ENCODE results near the gene MOCS3. TPM values are rescaled to one million over a fixed set of nuclear protein-coding genes. Genes with fewer than 3 reads are reported as not detected.

MOCS3 gene
- total and polyA plus RNA-seq, 2 of the 4 experiments (the other 2 are of a cell fraction) = 3.3 to 9.9 TPM

DNA sequence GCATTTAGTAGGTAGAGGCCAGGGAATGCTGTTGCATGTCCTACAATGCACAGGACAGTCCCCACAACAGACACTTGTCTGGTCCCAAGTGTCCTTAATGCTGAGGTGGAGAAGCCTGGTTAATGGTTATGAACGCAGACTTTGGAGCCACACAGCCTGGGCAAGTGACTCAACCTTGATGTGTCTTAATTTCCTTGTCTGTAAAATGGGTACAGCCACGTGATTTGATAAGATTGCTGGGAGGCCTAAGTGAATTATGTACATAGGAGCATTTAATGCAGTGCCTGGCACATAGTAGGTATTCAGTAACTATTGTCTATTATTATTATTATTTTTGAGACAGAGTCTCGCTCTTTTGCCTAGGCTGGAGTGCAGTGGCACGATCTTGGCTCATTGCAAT, 52.9 kb downstream of the MOCS3 start:
- no peak for TF ChIP-seq CHD1 (IDR thresholded peaks at IDR 0.05; ENCODE audit: low read depth, low read length)
- TF ChIP-seq CEBPB (IDR thresholded peaks at IDR 0.05; ENCODE audit: low read depth, low read length) = no peak
- TF ChIP-seq MAFK (IDR thresholded peaks at IDR 0.05; ENCODE audit: low read depth, low read length) = no peak
- no peak for TF ChIP-seq RFX5 (IDR thresholded peaks at IDR 0.05; ENCODE audit: low read depth, low read length)
- no peak for TF ChIP-seq CTCF (conservative IDR thresholded peaks at IDR 0.05; ENCODE audit: low read depth, low read length)
- TF ChIP-seq, protein P1, sequence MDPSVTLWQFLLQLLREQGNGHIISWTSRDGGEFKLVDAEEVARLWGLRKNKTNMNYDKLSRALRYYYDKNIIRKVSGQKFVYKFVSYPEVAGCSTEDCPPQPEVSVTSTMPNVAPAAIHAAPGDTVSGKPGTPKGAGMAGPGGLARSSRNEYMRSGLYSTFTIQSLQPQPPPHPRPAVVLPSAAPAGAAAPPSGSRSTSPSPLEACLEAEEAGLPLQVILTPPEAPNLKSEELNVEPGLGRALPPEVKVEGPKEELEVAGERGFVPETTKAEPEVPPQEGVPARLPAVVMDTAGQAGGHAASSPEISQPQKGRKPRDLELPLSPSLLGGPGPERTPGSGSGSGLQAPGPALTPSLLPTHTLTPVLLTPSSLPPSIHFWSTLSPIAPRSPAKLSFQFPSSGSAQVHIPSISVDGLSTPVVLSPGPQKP (IDR thresholded peaks at IDR 0.05; ENCODE audit: borderline replicate concordance, low read depth, low read length) = no peak
- TF ChIP-seq BHLHE40 (IDR thresholded peaks at IDR 0.05; ENCODE audit: low read depth, low read length) = no peak
- no peak for TF ChIP-seq SMC3 (IDR thresholded peaks at IDR 0.05; ENCODE audit: low read depth, low read length)
- TF ChIP-seq RCOR1 (IDR thresholded peaks at IDR 0.05; ENCODE audit: insufficient replicate concordance, low read length) = no peak
- no peak for TF ChIP-seq USF2 (IDR thresholded peaks at IDR 0.05; ENCODE audit: low read depth, low read length)
- no peak for TF ChIP-seq NFE2L2 (IDR thresholded peaks at IDR 0.05; ENCODE audit: low read depth, low read length)
- TF ChIP-seq MAZ (IDR thresholded peaks at IDR 0.05; ENCODE audit: borderline replicate concordance, low read depth, low read length) = no peak
- no peak for TF ChIP-seq MXI1 (IDR thresholded peaks at IDR 0.05; ENCODE audit: borderline replicate concordance, low read depth, low read length)
- H3K9me1 ChIP-seq (ENCODE audit: insufficient read depth, low read length) = no peaks in the 10 kb centered on the region
- intact Hi-C loops (cut with micrococcal nuclease) = loop anchor here (10.0 kb wide), 1 partner anchor 203 kb away; no protein-coding TSS in a partner anchor
- H2BK5ac ChIP-seq (ENCODE audit: low read depth, low read length, poor library complexity, severe bottlenecking) = no peak overlapping the region
- H2AK5ac ChIP-seq (ENCODE audit: low read depth, low read length) = no peak overlapping the region
- no peak overlapping the region for H3K14ac ChIP-seq (replicated peaks; ENCODE audit: low read depth, low read length)
- H3K4me1 ChIP-seq (ENCODE audit: control insufficient read depth, insufficient read depth, low read length) = peaks cover 3% of the 10 kb centered on the region
- no peak overlapping the region for H2BK20ac ChIP-seq (ENCODE audit: low read depth, low read length)
- no peak overlapping the region for H3K23ac ChIP-seq (ENCODE audit: low read depth, low read length)
- peaks cover 40 to 61% of the 10 kb centered on the region in 2 experiments for H3K79me1 ChIP-seq (ENCODE audit: low read depth in 1 of 2, low read length in 2 of 2)
- H4K5ac ChIP-seq (ENCODE audit: low read depth, low read length) = no peak overlapping the region
- H4K20me1 ChIP-seq (ENCODE audit: insufficient read depth, low read length) = peaks cover 14% of the 10 kb centered on the region
- no peak overlapping the region for H4K8ac ChIP-seq (ENCODE audit: low read depth in 2 of 2, low read length in 2 of 2)
- in situ Hi-C loops (cut with MboI; ENCODE audit: low sequenced_read_pairs) = no loop called here
- no peak for DNase-seq
- H3K36me3 ChIP-seq (ENCODE audit: control insufficient read depth, insufficient read depth, low read length) = peaks cover 12% of the 10 kb centered on the region
- H4K91ac ChIP-seq (ENCODE audit: insufficient read depth, low read depth, low read length) = no peak overlapping the region
- H3K9ac ChIP-seq (ENCODE audit: low read depth, low read length) = no peak overlapping the region
- POLR2A ChIA-PET (ENCODE audit: unreplicated experiment) = no interaction called here
- ATAC-seq (ENCODE audit: low read depth) = no peak
- H3K4me3 ChIP-seq (ENCODE audit: insufficient read depth, low read depth, low read length) = no peak overlapping the region
- no peak overlapping the region for H3K4ac ChIP-seq (ENCODE audit: low read depth, low read length)
- H3K27me3 ChIP-seq (ENCODE audit: control insufficient read depth, insufficient read depth, low read length) = no peaks in the 10 kb centered on the region
- no peak overlapping the region for H2AFZ ChIP-seq (replicated peaks; ENCODE audit: low read length, poor library complexity)
- no peak overlapping the region for H2BK120ac ChIP-seq (ENCODE audit: low read depth, low read length)
- H2AK9ac ChIP-seq (replicated peaks; ENCODE audit: low read depth, low read length, poor library complexity) = no peak overlapping the region
- no peak overlapping the region for H3K56ac ChIP-seq (ENCODE audit: extremely low read depth, insufficient read depth, low read length)
- H3K18ac ChIP-seq (ENCODE audit: low read depth, low read length) = no peak overlapping the region
- WGBS, 2 experiments (ENCODE audit: extremely low coverage in 2 of 2, insufficient read length in 1 of 2) = no CpG with 5 or more reads among the region's 4 CpGs
- no peak overlapping the region for H3K27ac ChIP-seq (ENCODE audit: insufficient read depth, low read length)
- H3K4me2 ChIP-seq (ENCODE audit: low read depth, low read length) = no peak overlapping the region
- dilution Hi-C loops (cut with HindIII; ENCODE audit: low sequenced_read_pairs, unreplicated experiment) = no loop called here
- H3K9me3 ChIP-seq (ENCODE audit: control insufficient read depth, insufficient read depth, low read length) = no peaks in the 10 kb centered on the region
- BruUV-seq (replicated peaks) = no TSS peak
- CTCF ChIA-PET = no interaction called here
- no peak overlapping the region; the same call in 2 of the 3 replicates for H2BK15ac ChIP-seq (ENCODE audit: low read depth, low read length)
